Measurements from ENCODE around the gene FREM2. TPM values are rescaled to one million over a fixed set of nuclear protein-coding genes. Genes with fewer than 3 reads are reported as not detected.
A peak's percentile ranks its signal among the peaks of the same experiment; 100 is the strongest.

Gene FREM2
- total and polyA plus RNA-seq, 3 donors from 2014 or later, result 0.80 to 5.5 (median 4.4) TPM

GRCh38 chr13:38759390-38759789, 72.5 kb downstream of the FREM2 start:
- Histone ChIP-seq H3K27ac (no peak overlapping the region), H3K9me3 (no peaks in the 10 kb centered on the region), H3K36me3 (ENCODE audit: low read depth, missing control alignments) (no peaks in the 10 kb centered on the region), H3K4me3 (no peak overlapping the region), H3K4me1 (no peaks in the 10 kb centered on the region), H3K27me3 (no peaks in the 10 kb centered on the region)
- TF ChIP-seq CTCF (IDR thresholded peaks at IDR 0.05), result no peak
- no peak for DNase-seq
- WGBS, 2 donors, result 53 to 56% methylated on average over 4 of the region's 4 CpGs
- intact Hi-C loops (cut with DNase I; ENCODE audit: low total_unique reads), result no loop called here

- Histone ChIP-seq H3K27me3 (no peaks in the 10 kb centered on the region), H3K27ac (no peak overlapping the region), H3K9me3 (no peaks in the 10 kb centered on the region), H3K4me3 (no peak overlapping the region), H3K36me3 (ENCODE audit: low read depth, missing control alignments) (no peaks in the 10 kb centered on the region), H3K4me1 (no peaks in the 10 kb centered on the region)
- 37 to 46% methylated on average over 7 of the region's 7 CpGs for WGBS, 2 donors
- TF ChIP-seq POLR2A (IDR thresholded peaks at IDR 0.05), result no peak
- TF ChIP-seq CTCF (IDR thresholded peaks at IDR 0.05), result peak in 2 of 3 experiments; percentile 13 to 39
- DNase-seq, result peak; percentile 20
- intact Hi-C loops (cut with DNase I; ENCODE audit: low total_unique reads), result no loop called here
Observed at GRCh38 chr13:38763446-38764381, 76.8 kb downstream of the FREM2 start.

DNA sequence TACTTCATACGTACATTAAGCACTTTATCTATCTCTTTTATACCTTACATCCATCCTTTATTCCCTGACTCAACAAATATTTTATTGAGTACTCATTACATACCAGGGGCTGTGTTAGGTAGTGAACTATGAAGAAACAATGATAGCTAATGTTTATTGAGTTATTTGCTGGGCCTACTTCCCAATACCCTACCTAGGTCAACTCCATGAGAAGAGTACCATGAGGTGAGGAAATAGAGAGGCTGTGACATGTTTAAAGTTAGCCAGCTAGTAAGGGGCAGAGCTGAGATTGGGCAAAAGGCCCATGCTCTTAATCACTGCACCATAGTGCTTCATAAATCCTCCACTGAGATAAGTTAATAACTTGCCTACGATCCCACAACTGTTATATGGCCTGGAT, 79.9 kb downstream of the FREM2 start:
- TF ChIP-seq CTCF (IDR thresholded peaks at IDR 0.05) (no peak), POLR2A (IDR thresholded peaks at IDR 0.05) (no peak)
- Histone ChIP-seq H3K4me3 (no peak overlapping the region), H3K27ac (no peak overlapping the region), H3K27me3 (no peaks in the 10 kb centered on the region), H3K9me3 (no peaks in the 10 kb centered on the region), H3K36me3 (ENCODE audit: low read depth, missing control alignments) (no peaks in the 10 kb centered on the region), H3K4me1 (no peaks in the 10 kb centered on the region)
- 88 to 90% methylated on average over 2 of the region's 2 CpGs for WGBS, 2 donors
- DNase-seq, result no peak
- intact Hi-C loops (cut with DNase I; ENCODE audit: low total_unique reads), result no loop called here

GRCh38 chr13:38767506-38768265, 80.8 kb downstream of the FREM2 start:
- Histone ChIP-seq H3K27ac (no peak overlapping the region), H3K4me3 (no peak overlapping the region), H3K4me1 (no peaks in the 10 kb centered on the region), H3K27me3 (no peaks in the 10 kb centered on the region), H3K9me3 (no peaks in the 10 kb centered on the region), H3K36me3 (ENCODE audit: low read depth, missing control alignments) (no peaks in the 10 kb centered on the region)
- 91% methylated on average over 1 of the region's 1 CpG for WGBS, 2 donors
- no peak for DNase-seq
- intact Hi-C loops (cut with DNase I; ENCODE audit: low total_unique reads), result no loop called here
- TF ChIP-seq POLR2A (IDR thresholded peaks at IDR 0.05) (no peak), CTCF (IDR thresholded peaks at IDR 0.05) (no peak)

Measured in testis (tissue), 3 donors.